SU-DHL-6 (cell line): ENCODE data around the gene FOXP4.

Experiments
- H2AFZ ChIP-seq: fragments of 200-600 bp; sonication (generic); 2 replicates; pipeline ENCODE4 v1.6.1; 2014; ENCODE audit warnings: low read depth, mild to moderate bottlenecking, moderate library complexity, mixed read lengths, antibody characterized with exemption, low read length; ENCODE audit not compliant: severe bottlenecking
- H3F3A ChIP-seq: fragments of 200-600 bp; shearing (Covaris generic); 2 replicates; pipeline ENCODE4 v1.6.0; 2016; ENCODE audit warnings: antibody characterized with exemption, mild to moderate bottlenecking; ENCODE audit not compliant: insufficient read depth
- H3K27ac ChIP-seq: fragments of 200-600 bp; sonication (generic); 2 replicates; pipeline ENCODE4 v1.5.1; 2016; ENCODE audit warnings: low read depth, mild to moderate bottlenecking, low read length, moderate library complexity, mixed read lengths
- H3K27me3 ChIP-seq: fragments of 200-600 bp; sonication (generic), shearing (Covaris generic); 2 replicates; pipeline ENCODE4 v1.6.0; 2014; ENCODE audit warnings: mild to moderate bottlenecking, low read length
- H3K36me3 ChIP-seq: fragments of 200-600 bp; sonication (generic); 2 replicates; pipeline ENCODE4 v1.6.1; 2014; ENCODE audit warnings: mild to moderate bottlenecking, low read length, mixed read lengths
- H3K4me2 ChIP-seq: fragments of 300-600, 200-600 bp; shearing (Covaris generic), sonication (generic); 2 replicates; pipeline ENCODE4 v1.6.0; 2014; ENCODE audit warnings: low read length, low read depth, mild to moderate bottlenecking; ENCODE audit not compliant: poor library complexity, severe bottlenecking
- H3K4me3 ChIP-seq: fragments of 200-600 bp; sonication (generic); 2 replicates; pipeline ENCODE4 v1.5.1; 2014; ENCODE audit warnings: antibody characterized with exemption, low read length, mild to moderate bottlenecking, mixed read lengths; ENCODE audit not compliant: insufficient read depth, poor library complexity, severe bottlenecking
- H3K79me2 ChIP-seq: fragments of 200-600 bp; sonication (generic); 2 replicates; pipeline ENCODE4 v1.6.1; 2014; ENCODE audit warnings: mild to moderate bottlenecking, low read length, moderate library complexity; ENCODE audit not compliant: insufficient read depth
- H3K9ac ChIP-seq: fragments of 200-600 bp; sonication (generic); 2 replicates; pipeline ENCODE4 v1.7.0; 2014; ENCODE audit warnings: mild to moderate bottlenecking, low read length
- H3K9me2 ChIP-seq: fragments of 200-600 bp; sonication (generic); replicated peaks from 2 replicates; pipeline ENCODE4 v1.6.1; 2014; ENCODE audit warnings: low read length; ENCODE audit not compliant: insufficient read depth
- H3K9me3 ChIP-seq: fragments of 200-600 bp; sonication (generic); 2 replicates; pipeline ENCODE4 v1.6.1; 2014; ENCODE audit warnings: low read length, mixed read lengths; ENCODE audit not compliant: insufficient read depth
- H4K20me1 ChIP-seq: fragments of 200-600 bp; sonication (generic); 2 replicates; pipeline ENCODE4 v1.6.1; 2014; ENCODE audit warnings: low read depth, mild to moderate bottlenecking, antibody characterized with exemption, low read length, moderate library complexity, mixed read lengths
- CTCF ChIP-seq: fragments of 200-600 bp; sonication (generic); IDR thresholded peaks from one replicate; pipeline ENCODE4 v1.5.1; 2017; ENCODE audit warnings: antibody characterized with exemption, mild to moderate bottlenecking, low read length, moderate library complexity; ENCODE audit not compliant: insufficient read depth, poor library complexity, severe bottlenecking
- EZH2phosphoT487 ChIP-seq: fragments of 200-600 bp; sonication (generic), shearing (Covaris generic); conservative IDR thresholded peaks from 2 replicates; pipeline ENCODE4 v1.6.1; 2018; ENCODE audit warnings: mild to moderate bottlenecking, antibody characterized with exemption, low read length, moderate library complexity, mixed read lengths

The FOXP4 gene

GRCh38 chr6:41626022-41626421, 79.8 kb downstream of the FOXP4 start:
- no peak for TF ChIP-seq EZH2phosphoT487
- no peak for TF ChIP-seq CTCF
- H3K79me2 ChIP-seq = no peaks in the 10 kb centered on the region
- H3K27me3 ChIP-seq = no peaks in the 10 kb centered on the region
- no peak overlapping the region for H2AFZ ChIP-seq
- no peaks in the 10 kb centered on the region for H4K20me1 ChIP-seq
- no peak overlapping the region for H3K4me2 ChIP-seq
- H3F3A ChIP-seq = no peaks in the 10 kb centered on the region
- H3K9me2 ChIP-seq = no peaks in the 10 kb centered on the region
- no peak overlapping the region for H3K9ac ChIP-seq
- H3K4me3 ChIP-seq = no peak overlapping the region
- H3K36me3 ChIP-seq = no peaks in the 10 kb centered on the region
- no peak overlapping the region for H3K27ac ChIP-seq
- no peaks in the 10 kb centered on the region for H3K9me3 ChIP-seq

DNA sequence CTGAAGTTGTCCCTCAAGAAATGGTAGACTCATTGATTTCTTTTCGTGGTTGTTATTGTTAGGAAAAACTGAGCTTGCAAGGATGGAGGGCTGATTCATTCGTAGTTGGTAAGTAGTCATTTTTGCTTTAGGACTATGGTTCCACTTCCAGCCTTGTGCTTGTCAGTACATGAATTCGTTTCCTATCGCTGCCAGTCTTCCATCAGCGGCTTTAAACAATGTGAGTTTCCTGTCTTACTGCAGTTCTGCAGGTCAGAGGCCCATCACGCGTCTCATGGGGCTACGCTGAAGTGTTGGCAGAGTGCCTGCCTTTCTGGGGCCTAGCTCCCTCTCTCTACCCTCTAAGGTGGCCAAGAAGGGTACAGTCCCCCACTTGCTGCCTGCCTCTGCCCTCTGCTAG, 80.7 kb downstream of the FOXP4 start:
- H3K9me2 ChIP-seq = no peaks in the 10 kb centered on the region
- no peaks in the 10 kb centered on the region for H3K79me2 ChIP-seq
- no peaks in the 10 kb centered on the region for H3K27me3 ChIP-seq
- H3K27ac ChIP-seq = no peak overlapping the region
- H3K36me3 ChIP-seq = no peaks in the 10 kb centered on the region
- no peaks in the 10 kb centered on the region for H3K9me3 ChIP-seq
- H3K9ac ChIP-seq = no peak overlapping the region
- H3F3A ChIP-seq = no peaks in the 10 kb centered on the region
- H3K4me2 ChIP-seq = no peak overlapping the region
- no peak for TF ChIP-seq CTCF
- no peak for TF ChIP-seq EZH2phosphoT487
- no peak overlapping the region for H2AFZ ChIP-seq
- H4K20me1 ChIP-seq = no peaks in the 10 kb centered on the region
- H3K4me3 ChIP-seq = no peak overlapping the region

DNA sequence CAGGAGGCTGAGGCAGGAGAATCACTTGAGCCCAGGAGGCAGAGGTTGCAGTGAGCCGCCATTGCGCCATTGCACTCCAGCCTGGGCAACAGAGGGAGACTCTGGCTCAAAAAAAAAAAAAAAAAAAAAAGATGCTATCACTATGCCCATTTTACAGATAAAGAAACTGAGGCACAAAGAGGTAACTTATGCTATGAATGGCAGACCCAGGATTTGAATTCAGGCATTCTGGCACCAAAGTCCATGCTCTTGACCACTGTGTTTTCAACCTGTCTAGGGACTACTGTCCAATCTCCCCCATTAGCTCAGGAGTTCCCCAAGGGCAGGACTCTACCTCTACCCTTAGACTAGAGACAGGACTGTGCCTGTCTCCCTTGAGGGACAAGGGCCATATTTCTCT, 82.9 kb downstream of the FOXP4 start:
- H2AFZ ChIP-seq = no peak overlapping the region
- H3K27me3 ChIP-seq = 0 out of 2 replicates have a peak, but pooled peaks cover 3% of the 10 kb centered on the region
- H3K9me3 ChIP-seq = no peaks in the 10 kb centered on the region
- H3K9ac ChIP-seq = no peak overlapping the region
- no peaks in the 10 kb centered on the region for H3K9me2 ChIP-seq
- H3F3A ChIP-seq = no peaks in the 10 kb centered on the region
- no peak overlapping the region for H3K4me2 ChIP-seq
- no peaks in the 10 kb centered on the region for H3K79me2 ChIP-seq
- no peaks in the 10 kb centered on the region for H4K20me1 ChIP-seq
- no peaks in the 10 kb centered on the region for H3K36me3 ChIP-seq
- no peak overlapping the region for H3K27ac ChIP-seq
- H3K4me3 ChIP-seq = no peak overlapping the region
- TF ChIP-seq EZH2phosphoT487 (no peak), CTCF (no peak)

DNA sequence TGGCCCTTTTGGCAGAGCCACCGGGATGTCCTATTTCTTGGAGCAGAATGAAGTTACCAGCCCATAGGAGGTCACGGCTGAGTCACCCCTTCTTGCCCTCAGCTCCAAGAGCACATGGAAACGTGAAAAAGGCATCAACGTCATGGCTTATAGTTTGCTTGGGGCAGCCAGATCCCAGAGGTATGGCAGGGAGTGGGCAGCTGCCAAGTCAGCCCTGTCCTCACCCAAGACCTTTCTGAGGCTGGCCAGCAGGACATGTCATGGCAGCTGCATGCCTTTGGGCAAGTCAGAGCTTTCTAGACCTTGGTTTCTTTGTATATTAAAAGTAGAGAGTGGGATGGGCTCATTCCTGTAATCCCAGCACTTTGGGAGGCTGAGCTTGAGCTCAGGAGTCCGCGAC, 83.9 kb downstream of the FOXP4 start:
- no peak overlapping the region for H3K9ac ChIP-seq
- TF ChIP-seq EZH2phosphoT487 (no peak), CTCF (no peak)
- H3K4me3 ChIP-seq = no peak overlapping the region
- no peaks in the 10 kb centered on the region for H3F3A ChIP-seq
- no peak overlapping the region for H2AFZ ChIP-seq
- H3K4me2 ChIP-seq = no peak overlapping the region
- H3K79me2 ChIP-seq = no peaks in the 10 kb centered on the region
- H3K9me2 ChIP-seq = no peaks in the 10 kb centered on the region
- H3K27me3 ChIP-seq = 0 out of 2 replicates have a peak, but pooled peaks cover 3% of the 10 kb centered on the region
- H3K27ac ChIP-seq = no peak overlapping the region
- no peaks in the 10 kb centered on the region for H3K36me3 ChIP-seq
- H4K20me1 ChIP-seq = no peaks in the 10 kb centered on the region
- H3K9me3 ChIP-seq = no peaks in the 10 kb centered on the region
